ENCODE measurements around the gene CLRN1.

Gene CLRN1

DNA sequence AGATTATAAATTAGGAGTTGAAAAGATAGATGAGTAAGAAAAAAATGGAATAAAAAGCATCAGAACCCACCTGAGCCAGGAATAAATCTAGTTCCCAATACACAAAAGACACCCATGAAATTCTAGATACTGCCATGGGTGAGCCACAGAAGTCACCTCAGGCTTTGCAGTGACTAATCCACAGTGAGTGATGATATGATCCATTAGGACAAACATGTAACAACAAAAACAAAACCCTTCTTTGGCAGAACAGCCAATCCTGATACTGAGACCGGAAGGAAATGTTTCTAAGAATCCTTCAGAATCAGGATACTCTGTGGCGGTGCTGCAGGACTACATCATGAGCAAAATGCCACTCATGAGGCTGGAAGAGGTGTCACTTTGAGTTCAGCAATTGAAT is 52.3 kb downstream of the CLRN1 start:
- DNase-seq (ENCODE audit: low read depth): no peak

DNA sequence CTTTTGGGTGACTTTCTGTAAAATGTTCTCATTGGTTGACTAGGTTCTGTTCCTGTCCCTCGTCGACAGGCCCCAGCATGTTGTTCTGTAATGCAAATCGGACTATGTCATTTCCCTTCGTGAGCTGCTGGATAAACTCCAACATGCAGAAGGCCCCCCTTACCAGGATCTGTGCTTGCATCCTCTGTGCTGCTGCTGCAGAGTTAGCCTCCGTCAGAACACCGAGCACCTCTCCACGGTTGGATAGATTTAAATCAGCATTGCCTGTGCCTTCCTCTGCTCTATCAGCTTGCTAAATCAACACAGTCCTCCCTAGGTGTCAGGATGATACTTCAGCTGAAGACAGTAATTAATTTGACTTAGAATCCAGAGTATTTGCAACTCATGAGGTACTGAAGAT is 54.6 kb downstream of the CLRN1 start:
- DNase-seq (ENCODE audit: low read depth): no peak

DNA sequence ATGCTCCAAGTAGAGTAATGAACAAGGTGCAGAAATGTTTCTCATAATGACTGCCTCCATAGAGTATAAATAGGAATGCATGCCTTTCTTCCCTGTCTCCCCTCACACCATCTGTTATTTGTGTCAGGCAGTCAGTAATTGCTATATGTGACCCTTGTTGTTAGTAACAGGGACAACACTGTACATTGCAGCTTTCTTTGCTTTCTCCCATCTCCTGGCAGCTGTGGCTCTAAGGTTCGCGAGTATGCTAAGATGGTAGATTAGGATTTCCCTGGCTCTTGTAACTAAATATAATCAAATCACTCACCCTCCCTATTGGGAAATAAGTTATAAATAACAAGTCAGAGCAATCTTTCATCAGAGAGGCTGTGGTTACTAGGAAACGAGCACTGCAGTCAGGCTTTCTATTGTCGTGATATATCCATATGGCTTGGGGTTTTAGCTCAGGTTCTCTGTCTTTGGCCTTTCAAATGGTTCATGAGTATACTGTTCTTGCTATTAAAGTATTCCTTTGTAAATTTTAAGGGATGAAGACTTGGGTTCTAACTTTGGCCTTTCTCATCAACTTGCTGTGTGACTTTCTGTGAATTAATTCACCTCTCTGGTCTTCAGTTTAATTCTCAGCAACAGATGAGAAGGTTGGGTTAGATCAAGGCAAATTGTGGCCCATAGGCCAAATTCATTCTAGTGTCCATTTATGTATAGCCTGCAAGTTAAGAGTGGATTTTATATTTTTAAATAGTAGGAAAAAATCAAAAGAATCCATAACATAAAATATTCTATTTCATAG is 59.2 kb downstream of the CLRN1 start:
- DNase-seq (ENCODE audit: low read depth): no peak

DNA sequence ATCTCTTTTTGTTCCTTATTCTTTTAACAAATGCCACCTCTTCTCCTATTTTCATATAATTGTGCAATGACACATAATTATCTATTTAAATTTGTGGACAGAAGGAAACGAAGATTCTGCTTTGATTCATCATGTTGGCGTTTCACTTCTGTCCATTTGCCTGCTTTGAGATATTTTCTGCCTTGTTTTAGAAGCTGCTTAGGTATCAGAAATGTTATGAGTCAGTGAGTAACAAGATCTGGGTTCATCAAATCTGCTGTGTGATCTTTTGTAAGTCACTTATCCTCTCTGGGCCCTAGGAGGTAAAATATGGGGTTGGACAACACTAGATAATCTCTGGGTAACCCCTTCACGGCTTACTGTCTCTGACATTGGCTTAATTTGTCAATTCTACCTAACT is 60.0 kb downstream of the CLRN1 start:
- DNase-seq (ENCODE audit: low read depth): no peak

DNA sequence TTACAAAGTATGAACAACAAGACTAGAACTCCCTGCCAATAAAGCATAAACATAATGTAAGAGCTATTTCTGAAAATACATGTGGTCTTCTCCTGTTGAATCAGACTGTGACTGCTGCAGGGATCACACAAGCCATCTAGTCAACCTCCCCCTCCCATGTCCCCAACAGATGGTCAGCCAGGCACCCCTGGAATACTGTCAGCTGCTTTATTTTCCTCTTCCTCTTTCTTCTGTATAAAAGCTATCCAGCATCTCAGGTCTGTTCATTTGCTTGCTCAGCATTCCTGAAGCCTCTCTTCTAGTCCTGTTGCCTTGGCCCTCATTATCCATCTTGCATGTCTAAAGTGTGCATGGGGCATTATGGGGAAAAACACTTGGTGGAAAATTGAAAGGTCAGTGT is 60.8 kb downstream of the CLRN1 start:
- no peak for DNase-seq (ENCODE audit: low read depth)

DNA sequence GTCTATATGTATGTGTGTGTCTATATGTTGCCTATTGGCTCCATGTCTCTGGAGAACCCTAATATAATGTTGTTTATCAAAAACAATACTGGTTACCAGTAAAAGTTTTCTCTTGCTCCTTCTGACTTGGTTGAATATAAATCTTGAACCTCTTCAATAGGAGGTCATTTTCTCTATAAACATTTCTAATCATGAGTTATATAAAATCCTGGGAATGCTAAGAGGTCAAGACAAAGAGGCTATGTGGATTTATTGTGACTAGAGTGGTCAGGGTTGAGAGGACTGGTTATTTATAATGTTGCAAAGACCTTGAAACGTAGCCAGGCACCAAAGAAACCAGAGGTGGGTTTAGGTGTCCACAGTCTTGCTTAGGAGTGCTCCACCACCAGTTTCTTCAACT is 66.1 kb downstream of the CLRN1 start:
- no peak for DNase-seq (ENCODE audit: low read depth)

DNA sequence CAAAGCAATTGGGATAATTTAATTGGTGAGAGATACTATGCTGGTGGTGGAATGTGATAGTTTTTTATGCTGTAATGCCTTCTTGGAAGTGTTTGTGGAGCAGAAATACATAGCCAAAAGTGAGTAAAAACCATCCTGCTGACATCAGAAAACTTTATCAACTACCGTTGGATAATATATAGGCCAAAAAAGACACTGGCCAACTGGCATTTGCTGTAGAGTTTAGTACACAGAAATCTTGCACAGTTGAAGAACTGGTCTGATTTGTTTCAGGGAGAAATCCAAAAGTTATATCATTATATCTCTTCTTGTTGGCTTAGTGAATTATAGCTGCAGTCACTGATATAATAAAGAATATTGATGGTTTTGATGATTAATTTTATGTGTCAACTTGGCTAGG is 66.8 kb downstream of the CLRN1 start:
- no peak for DNase-seq (ENCODE audit: low read depth)

DNA sequence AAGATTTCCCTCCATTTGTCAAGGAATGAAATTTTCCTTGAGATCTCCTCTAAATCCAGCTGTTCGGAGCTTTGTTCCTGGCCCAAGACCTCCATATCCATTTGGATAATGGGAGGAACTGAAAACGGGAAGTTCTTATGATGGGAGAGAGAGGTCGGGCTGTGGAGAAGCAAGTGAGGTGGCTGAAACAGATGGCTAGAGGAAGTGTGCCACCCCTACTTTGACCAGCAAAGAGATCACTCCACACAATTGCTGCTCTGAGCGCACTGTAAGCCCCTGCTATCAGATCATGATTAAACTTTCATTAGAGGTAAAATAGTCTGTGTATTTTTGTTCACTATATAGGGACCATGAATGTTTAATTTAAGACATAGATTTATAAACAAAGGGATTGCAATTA is 67.2 kb downstream of the CLRN1 start, which contains the start of gene MINDY4B:
Gene MINDY4B, minus strand, starts transcription at position 101 of the 400 bp plus-strand sequence. Its CDS starts 0 bp downstream, at position 101.
- no peak for DNase-seq (ENCODE audit: low read depth)

DNA sequence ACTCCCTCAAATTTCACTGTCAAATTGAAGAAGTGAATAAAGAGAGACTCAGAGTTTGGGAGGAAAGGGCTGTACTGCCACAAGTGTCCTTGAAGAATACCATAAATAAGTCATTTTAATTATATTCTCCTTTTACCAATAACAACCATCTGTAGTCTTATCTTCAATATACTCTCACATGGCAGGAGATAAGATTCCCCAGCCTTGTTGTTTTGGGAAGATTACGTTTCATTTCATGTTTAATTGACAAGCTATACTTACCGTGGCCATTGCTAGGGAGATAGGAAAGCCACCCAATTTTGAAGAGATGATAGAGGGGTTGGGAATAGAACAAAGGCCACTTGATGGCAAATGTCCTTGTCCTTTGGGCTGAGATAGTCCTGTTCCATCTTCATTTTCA is 69.5 kb downstream of the CLRN1 start:
- no peak for DNase-seq (ENCODE audit: low read depth)

DNA sequence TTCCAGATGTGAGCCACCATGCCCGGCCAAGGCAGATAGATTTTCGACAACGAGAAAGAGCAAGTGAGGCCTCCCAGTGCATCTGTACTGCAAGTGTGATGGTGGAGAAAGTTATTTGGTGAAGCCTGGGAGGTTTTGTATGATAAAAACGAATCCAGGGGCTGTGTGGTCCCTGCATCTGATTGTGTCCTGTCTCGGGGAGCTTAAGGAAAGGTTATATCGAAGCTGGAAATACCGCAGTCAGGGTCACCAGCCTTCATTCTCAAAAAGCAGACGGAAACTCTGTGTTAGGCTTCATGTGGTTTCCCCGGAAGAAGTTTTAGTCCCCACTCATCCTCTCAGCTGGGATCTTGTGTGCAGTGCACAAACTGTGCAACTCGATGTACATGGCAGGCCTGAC is 70.7 kb downstream of the CLRN1 start:
- DNase-seq (ENCODE audit: low read depth): no peak

DNA sequence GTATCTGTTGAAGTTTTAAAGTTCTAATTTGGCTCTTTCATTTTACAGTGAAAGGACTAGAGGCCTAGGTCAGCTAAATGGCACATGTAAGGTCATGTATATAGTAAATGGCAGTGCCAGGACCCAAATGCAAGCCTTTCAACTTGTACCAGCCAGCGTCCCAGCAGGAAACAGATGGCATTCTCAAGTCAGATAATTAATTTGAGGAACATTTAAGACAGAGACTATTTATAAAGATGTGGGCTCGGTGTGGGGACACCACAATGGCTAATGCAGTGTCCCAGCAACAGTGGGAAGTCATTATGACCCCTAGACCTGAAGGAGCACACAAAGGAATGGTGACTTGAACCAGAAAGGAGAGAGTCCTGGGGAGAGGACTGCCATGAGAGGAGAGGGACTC is 73.4 kb downstream of the CLRN1 start:
- DNase-seq (ENCODE audit: low read depth): no peak

DNA sequence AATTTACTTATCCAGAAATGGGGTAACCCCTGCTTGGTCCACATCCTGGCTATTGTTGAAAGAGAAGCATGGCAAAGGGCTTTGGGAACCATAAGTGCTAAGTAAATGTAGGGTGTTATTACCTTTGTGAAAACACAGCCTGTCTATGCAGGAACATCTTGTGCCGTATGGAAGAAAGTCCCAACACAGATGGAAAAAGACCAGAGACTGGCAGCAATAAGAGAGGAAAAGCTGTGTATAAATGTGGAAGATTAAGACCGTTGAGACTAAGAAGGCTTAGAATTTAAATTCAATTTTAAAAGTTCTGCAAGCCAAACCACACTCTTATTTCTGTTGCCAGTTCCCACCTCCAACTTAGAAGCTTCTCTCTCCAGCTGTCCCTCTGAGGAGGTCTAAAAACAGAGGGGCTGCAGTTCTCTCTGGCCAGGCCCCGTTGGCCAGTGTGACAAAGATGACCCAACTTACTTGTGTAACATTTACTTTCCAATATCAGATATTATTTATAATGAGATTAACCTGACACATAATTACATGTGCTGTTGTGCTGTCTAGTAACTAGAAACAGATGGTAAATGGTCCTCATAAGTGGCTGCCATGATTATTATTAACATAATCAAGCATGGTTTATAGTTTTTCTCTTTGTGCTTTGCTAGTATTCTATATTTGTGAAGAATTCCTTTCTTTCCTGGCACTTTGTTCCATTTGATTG is 74.3 kb downstream of the CLRN1 start:
- DNase-seq (ENCODE audit: low read depth): no peak

DNA sequence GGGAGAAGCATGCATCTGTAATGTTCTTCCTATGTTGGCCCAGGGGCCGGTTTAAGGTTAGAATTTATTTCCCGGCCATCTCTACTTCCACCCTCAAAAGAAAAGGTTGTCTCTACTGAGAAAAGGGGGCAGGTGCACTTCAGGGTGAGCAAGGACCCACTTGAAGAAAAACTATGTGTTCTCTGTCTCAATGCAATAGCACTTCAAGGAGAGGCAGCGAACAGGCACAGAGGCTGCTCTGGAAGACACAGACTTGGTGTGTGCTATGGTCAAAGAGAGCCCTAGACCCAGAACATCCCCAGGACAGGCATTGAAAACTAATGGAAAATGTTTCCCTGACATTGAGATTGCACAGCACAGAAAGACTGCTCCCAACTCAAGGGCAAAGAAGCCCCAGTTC is 74.9 kb downstream of the CLRN1 start:
- no peak for DNase-seq (ENCODE audit: low read depth)

DNA sequence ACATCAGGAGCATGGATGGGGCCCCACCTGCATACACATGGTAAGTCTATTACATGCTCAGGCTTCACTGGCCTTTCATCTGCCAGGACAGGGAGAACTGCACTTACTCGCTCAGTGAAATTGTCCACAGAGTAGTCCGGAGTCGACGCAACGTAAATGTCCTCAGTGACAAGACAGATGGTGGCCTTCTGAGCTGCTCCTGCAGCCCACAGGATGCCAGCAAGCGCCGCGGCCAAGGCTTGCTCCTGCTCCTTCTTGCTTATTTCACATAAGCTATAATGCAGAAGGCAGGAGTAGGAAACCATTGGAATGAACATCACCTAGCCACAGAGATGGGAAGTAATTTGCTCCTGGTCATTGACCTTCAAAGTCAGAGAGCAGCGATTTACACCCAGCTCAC is 81.7 kb downstream of the CLRN1 start:
- no peak for DNase-seq (ENCODE audit: low read depth)

DNA sequence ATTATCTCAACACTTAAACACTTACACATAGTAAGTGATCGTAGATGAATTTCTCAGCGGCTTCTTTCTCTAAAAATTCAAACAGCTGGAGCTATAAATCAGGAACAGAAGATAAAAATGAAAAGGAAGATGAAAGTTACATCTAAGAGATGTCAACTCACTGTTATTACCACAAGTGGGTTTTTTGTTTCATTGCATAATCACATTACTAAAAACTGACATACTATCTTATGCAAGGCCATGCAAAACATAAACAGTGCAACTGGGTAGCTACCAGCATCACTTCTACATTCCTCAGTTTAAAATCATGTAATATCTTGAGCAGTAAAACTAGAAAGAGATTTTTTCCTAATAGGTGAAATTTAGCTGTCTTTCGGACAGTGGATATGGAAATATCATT is 82.2 kb downstream of the CLRN1 start:
- DNase-seq (ENCODE audit: low read depth): no peak

DNA sequence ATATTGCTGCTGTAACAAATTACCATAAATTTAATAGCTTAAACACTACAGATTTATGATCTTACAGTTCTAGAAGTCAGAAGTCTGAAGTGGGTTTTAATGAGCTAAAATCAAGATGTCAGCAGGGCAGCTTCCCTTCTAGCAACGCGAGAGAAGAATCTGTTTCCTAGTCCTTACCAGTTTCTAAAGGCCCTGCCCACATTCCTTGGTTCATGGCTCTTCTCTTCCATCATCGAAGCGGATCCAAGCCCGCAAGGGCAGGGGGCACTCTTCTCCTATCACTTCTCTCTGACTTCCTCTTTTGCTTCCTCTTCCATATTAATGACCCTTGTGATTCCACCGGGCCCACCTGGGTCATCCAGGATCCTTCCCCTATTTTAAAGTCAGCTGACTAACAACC is 83.4 kb downstream of the CLRN1 start:
- no peak for DNase-seq (ENCODE audit: low read depth)

DNA sequence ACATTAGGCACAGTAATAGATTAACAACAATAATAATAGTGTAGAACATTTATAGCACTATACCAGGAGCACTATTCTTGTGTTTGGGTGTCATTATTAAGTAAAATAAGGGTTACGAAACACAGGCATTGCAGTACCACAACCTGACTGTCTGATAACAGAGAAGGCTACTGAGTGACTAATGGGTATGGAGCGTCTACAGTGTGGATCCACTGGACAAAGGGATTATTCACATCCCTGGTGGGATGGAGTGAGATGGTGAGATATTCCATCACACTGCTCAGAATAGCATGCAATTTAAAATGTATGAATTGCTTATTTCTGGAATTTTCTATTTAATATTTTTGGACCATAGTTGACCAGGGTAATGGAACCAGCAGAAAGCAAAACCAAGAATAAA is 85.5 kb downstream of the CLRN1 start:
- no peak for DNase-seq (ENCODE audit: low read depth)

DNA sequence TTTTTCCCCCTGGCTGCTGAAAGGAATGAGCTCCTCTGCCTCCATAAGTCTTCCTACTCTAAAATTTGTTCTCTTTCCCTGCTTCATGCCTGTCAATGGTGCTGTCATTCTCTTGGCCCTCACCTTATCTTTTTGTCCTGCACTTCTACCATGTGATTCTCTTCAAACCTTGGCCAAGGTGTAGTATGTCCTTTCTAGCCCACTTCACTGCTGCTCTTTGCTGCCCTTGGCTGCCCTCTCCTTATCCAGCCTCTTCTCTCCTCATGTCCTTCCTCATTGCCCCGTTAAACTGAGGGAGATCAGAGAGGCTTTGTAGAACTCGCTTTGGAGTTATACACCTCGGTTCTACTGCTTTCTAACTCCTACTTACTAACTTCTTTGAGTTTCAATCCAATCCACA is 87.0 kb downstream of the CLRN1 start:
- DNase-seq (ENCODE audit: low read depth): no peak

DNA sequence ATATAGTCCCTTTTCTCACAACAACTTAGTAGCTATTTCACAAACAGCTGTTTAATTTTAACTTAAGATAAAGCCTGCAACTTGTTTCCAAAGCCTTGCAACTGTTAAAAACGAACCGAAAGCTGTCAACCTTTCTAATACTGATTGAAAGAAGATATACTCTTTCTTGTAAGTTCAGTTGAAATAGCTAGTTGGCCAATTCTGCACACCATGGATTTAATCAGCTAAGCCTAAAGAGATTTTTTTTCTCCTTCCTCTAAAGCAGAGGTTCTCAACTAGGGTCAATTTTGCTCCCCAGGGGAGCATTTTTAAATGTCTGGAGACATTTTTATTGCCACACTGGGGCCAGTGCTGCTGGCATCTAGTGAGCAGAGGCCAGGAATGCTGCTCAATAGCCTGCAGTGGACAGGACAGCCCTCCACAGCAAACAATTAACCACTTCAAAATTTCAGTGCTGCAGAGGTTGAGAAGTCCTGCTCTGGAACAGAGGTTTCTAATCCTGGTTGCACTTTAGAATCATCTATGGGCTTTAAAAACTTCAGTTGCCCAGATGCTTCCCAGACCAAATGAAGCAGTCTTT is 93.4 kb downstream of the CLRN1 start:
- no peak for DNase-seq (ENCODE audit: low read depth)

DNA sequence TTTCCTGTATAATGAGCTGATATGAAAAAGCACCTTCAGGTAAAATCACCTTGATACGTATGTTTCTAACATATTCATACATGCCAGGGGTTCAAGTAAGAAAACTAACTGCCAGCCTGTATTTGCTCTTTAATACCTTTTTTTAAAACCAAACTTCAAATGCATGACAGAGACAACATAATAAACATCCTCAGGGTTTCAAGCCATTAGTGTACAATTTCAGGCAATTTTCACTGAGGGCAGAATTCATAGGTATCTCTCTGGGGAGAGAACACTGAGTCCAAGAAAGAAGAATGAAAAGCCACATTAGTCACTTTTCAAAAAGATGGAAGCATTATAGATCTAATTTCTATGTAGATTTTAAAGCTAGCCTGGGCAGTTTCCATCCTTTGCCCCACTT is 94.2 kb downstream of the CLRN1 start:
- no peak for DNase-seq (ENCODE audit: low read depth)

DNA sequence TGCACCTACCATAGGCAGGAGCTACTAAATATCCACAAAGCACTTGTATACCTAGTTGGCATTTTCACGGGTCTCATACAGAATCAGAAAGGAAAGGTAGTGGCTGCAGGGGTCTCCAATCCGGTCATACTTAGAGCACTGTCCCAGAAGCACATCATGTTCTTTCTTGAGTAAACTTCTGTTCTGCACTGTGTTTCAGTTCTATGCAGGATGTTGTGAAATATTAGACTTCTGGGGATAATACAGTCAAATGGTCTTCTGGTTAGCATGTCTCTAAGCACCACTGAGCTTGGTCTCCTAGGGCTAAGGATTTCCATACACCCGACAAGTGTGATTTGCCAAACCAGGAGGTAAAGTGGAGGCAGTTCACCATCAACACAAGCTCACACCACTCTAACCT is 95.2 kb downstream of the CLRN1 start:
- no peak for DNase-seq (ENCODE audit: low read depth)

DNA sequence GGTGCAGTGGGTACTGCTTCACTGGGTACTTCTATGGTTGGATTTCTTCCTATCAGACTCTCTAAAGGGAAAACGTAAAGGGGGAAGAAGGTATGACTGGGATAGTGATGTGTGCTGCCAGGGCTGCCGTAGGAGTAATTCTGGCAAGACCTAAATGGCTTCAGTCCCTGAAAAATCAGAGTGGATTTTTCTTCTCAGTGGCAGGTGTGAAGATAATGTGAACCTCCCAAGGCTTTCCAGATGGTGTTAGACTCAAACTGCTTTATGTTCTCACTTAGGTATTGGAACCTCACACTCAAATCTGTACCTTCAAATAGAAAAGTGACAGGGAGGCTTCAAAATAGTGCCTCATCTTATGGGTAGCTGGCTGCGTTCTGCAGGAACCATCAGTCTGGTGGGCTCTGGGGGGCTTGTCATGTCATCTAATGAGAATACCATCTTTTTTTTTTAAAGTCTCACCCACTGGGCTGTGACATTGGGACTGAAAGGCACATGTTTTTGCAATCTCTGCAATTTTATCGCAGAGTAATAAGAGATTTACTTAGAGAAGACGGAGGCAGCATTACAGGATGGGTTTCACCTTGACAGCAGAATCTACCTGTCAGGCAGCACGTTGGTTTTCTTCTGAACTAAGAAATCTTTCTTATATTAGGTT is 95.8 kb downstream of the CLRN1 start:
- no peak for DNase-seq (ENCODE audit: low read depth)

All from activated gamma-delta T cell treated with anti-CD3 and anti-CD28 coated beads, Interleukin-2, amount 50 U/mL, for 16 hours (primary cell).